PC-3 (cell line): ENCODE data around the gene BNC1. TPM values are rescaled to one million over a fixed set of nuclear protein-coding genes. Genes with fewer than 3 reads are reported as not detected.

Experiments
- ATAC-seq: fragments of 200-7000 bp; cut with Tn5 transposase; 2 replicates; pipeline ENCODE4 v1.9.1; 2020; ENCODE audit warnings: mild to moderate bottlenecking, moderate library complexity
- BruUV-seq: library from RNA; stranded (reverse); fragments of 400-500 nt; replicated peaks from 2 replicates; lab custom pipeline; 2021; lab: Mats Ljungman, UMichigan
- CTCF ChIA-PET: fragments of 300-600 bp; sonication (Branson Sonifier 250); formaldehyde crosslinking; loops from one replicate; lab custom pipeline; 2022; ENCODE audit warnings: antibody characterized with exemption; lab: Charles Lee
- POLR2A ChIA-PET: fragments of 300-600 bp; sonication (Branson Sonifier 250); formaldehyde crosslinking; loops from one replicate; lab custom pipeline; 2022; ENCODE audit warnings: antibody characterized with exemption; ENCODE audit not compliant: unreplicated experiment; lab: Charles Lee
- DNase-seq: peaks from one replicate; pipeline ENCODE4 v3.0.0-alpha.2; 2015
- H2AFZ ChIP-seq: fragments of 300-600 bp; sonication (generic); 2 replicates; pipeline ENCODE4 v1.6.0; 2016; ENCODE audit warnings: antibody characterized with exemption, low read length
- H3F3A ChIP-seq: fragments of 300-600 bp; sonication (generic); one replicate; pipeline ENCODE4 v1.6.0; 2017; ENCODE audit warnings: antibody characterized with exemption, low read length, control low read depth, mild to moderate bottlenecking; ENCODE audit not compliant: unreplicated experiment
- H3K27ac ChIP-seq: fragments of 300-600 bp; sonication (generic); 2 replicates; pipeline ENCODE4 v1.5.1; 2016; ENCODE audit warnings: mild to moderate bottlenecking, low read length
- H3K27me3 ChIP-seq: fragments of 300-600 bp; sonication (generic); 2 replicates; pipeline ENCODE4 v1.6.1; 2016; ENCODE audit warnings: low read length, mixed read lengths
- H3K36me3 ChIP-seq: fragments of 300-600 bp; sonication (generic); 2 replicates; pipeline ENCODE4 v1.6.1; 2016; ENCODE audit warnings: low read depth, mixed run types, low read length, mixed read lengths
- H3K4me1 ChIP-seq: fragments of 300-600 bp; sonication (generic); 2 replicates; pipeline ENCODE4 v1.5.1; 2016; ENCODE audit warnings: low read length; ENCODE audit not compliant: insufficient read depth
- H3K4me2 ChIP-seq: fragments of 300-600 bp; sonication (generic); 2 replicates; pipeline ENCODE4 v1.6.0; 2016; ENCODE audit warnings: low read length
- H3K4me3 ChIP-seq: fragments of 300-600 bp; sonication (generic); 2 replicates; pipeline ENCODE4 v1.5.1; 2016; ENCODE audit warnings: mild to moderate bottlenecking, low read length, mixed read lengths
- H3K79me2 ChIP-seq: fragments of 300-600 bp; sonication (generic); 2 replicates; pipeline ENCODE4 v1.6.1; 2017; ENCODE audit warnings: low read length, mixed read lengths
- H3K9ac ChIP-seq: fragments of 300-600 bp; sonication (generic); 2 replicates; pipeline ENCODE4 v1.6.0; 2016; ENCODE audit warnings: mild to moderate bottlenecking, low read length
- H3K9me2 ChIP-seq: fragments of 300-600 bp; sonication (generic); replicated peaks from 2 replicates; pipeline ENCODE4 v1.6.1; 2016; ENCODE audit warnings: mixed run types, low read length, mixed read lengths
- H3K9me3 ChIP-seq: fragments of 300-600 bp; sonication (generic); 2 replicates; pipeline ENCODE4 v1.6.1; 2016; ENCODE audit warnings: low read length, mixed read lengths
- H4K20me1 ChIP-seq: fragments of 300-600 bp; sonication (generic); 2 replicates; pipeline ENCODE4 v1.6.1; 2016; ENCODE audit warnings: low read length, mixed read lengths
- CTCF ChIP-seq: fragments of 300-600 bp; sonication (generic); conservative IDR thresholded peaks from 2 replicates; pipeline ENCODE4 v1.5.1; 2017; ENCODE audit warnings: antibody characterized with exemption, low read depth, mild to moderate bottlenecking, low read length
- EZH2 ChIP-seq: fragments of 300-600 bp; sonication (generic); IDR thresholded peaks from one replicate; pipeline ENCODE4 v1.6.1; 2017; ENCODE audit warnings: antibody characterized with exemption, mild to moderate bottlenecking, low read length; ENCODE audit not compliant: unreplicated experiment
- EZH2phosphoT487 ChIP-seq: fragments of 300-600 bp; sonication (generic); IDR thresholded peaks from 2 replicates; pipeline ENCODE4 v1.6.1; 2018; ENCODE audit warnings: mild to moderate bottlenecking, antibody characterized with exemption, low read length, borderline replicate concordance
- intact Hi-C: fragments of 100-400 bp; cut with micrococcal nuclease; formaldehyde crosslinking; loops from 2 replicates; pipeline ENCODE4 v1.9.0; 2023
- total RNA-seq: library from RNA; depleted of rRNA; stranded (reverse); fragments of >200 nt; gene quantifications from 2 replicates; pipeline ENCODE4 v1.2.3, GENCODE V29; 2014

Gene BNC1
- total RNA-seq, 1 experiment from 2014 or later: 2.4 TPM

- peak overlapping the region; percentile 70 for H3K27ac ChIP-seq
- H3K36me3 ChIP-seq: no peaks in the 10 kb centered on the region
- H3K79me2 ChIP-seq: peaks cover 47% of the 10 kb centered on the region
- H3K4me2 ChIP-seq: peak overlapping the region; percentile 75
- H3K27me3 ChIP-seq: no peaks in the 10 kb centered on the region
- H3F3A ChIP-seq: peaks cover 9% of the 10 kb centered on the region
- intact Hi-C loops: no loop called here
- H3K9me2 ChIP-seq: no peaks in the 10 kb centered on the region
- TSS peak; percentile 26 for BruUV-seq
- peak overlapping the region; percentile 64 for H3K4me3 ChIP-seq
- H2AFZ ChIP-seq: no peak overlapping the region
- peaks cover 54% of the 10 kb centered on the region for H3K4me1 ChIP-seq
- DNase-seq (no peak), ATAC-seq (no peak)
- TF ChIP-seq CTCF: no peak
- TF ChIP-seq EZH2: no peak
- no peak for TF ChIP-seq EZH2phosphoT487
- H3K9me3 ChIP-seq: no peaks in the 10 kb centered on the region
- POLR2A ChIA-PET: no interaction called here
- H3K9ac ChIP-seq: peak overlapping the region; percentile 80
- no peaks in the 10 kb centered on the region for H4K20me1 ChIP-seq
- CTCF ChIA-PET: no interaction called here
These were observed 478 bp downstream of the BNC1 start for GRCh38 chr15:83283813-83284558.

- Histone ChIP-seq H3K9ac (peak overlapping the region; percentile 80), H3K36me3 (no peaks in the 10 kb centered on the region), H3K4me3 (peak overlapping the region; percentile 64), H3K9me3 (no peaks in the 10 kb centered on the region), H2AFZ (peak overlapping the region; percentile 49), H3F3A (peaks cover 7% of the 10 kb centered on the region), H3K4me1 (peaks cover 52% of the 10 kb centered on the region), H3K79me2 (peaks cover 47% of the 10 kb centered on the region), H3K27me3 (no peaks in the 10 kb centered on the region), H3K27ac (peak overlapping the region; percentile 70), H4K20me1 (no peaks in the 10 kb centered on the region), H3K9me2 (no peaks in the 10 kb centered on the region), H3K4me2 (peak overlapping the region; percentile 75)
- POLR2A ChIA-PET: interaction anchor here (0.6 kb wide), 1 partner anchor 98 kb away, joined by 3 read pairs; no protein-coding TSS in a partner anchor
- TF ChIP-seq EZH2phosphoT487: no peak
- TF ChIP-seq CTCF: no peak
- no peak for TF ChIP-seq EZH2
- BruUV-seq: no TSS peak
- intact Hi-C loops: no loop called here
- peak; percentile 22 for DNase-seq
- peak; percentile 4; the same call in 1 of the 2 replicates for ATAC-seq
- CTCF ChIA-PET: no interaction called here
These were observed 1.2 kb downstream of the BNC1 start for GRCh38 chr15:83283138-83283812.
